Measurements from ENCODE around the gene SCN2B.

SCN2B gene

GRCh38 chr11:118135051-118135795 lies 41.2 kb downstream of the SCN2B start:
- no peak for DNase-seq (ENCODE audit: low spot score)

DNA sequence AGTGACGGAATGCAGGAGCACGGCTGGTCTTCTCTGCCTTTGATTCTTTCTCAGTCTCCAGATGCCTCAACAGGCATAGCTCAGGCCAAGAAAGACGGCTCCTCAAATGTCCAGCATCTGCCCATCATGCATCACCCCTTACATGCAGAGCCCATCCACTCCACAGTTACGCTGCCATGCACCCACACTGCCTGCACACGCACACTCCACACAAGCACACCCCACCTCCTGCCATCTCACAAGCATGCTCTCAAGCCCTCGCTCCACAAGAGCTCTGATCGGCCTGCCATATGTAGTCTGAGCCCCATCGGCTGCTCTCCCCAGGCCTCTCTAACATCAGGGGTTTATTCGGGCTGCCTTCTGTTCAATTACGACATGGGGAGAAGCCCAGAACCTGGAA lies 42.6 kb downstream of the SCN2B start:
- no peak for DNase-seq (ENCODE audit: low spot score)

- no peak for DNase-seq (ENCODE audit: low spot score)
These were observed 43.9 kb downstream of the SCN2B start for GRCh38 chr11:118132385-118133151.

DNA sequence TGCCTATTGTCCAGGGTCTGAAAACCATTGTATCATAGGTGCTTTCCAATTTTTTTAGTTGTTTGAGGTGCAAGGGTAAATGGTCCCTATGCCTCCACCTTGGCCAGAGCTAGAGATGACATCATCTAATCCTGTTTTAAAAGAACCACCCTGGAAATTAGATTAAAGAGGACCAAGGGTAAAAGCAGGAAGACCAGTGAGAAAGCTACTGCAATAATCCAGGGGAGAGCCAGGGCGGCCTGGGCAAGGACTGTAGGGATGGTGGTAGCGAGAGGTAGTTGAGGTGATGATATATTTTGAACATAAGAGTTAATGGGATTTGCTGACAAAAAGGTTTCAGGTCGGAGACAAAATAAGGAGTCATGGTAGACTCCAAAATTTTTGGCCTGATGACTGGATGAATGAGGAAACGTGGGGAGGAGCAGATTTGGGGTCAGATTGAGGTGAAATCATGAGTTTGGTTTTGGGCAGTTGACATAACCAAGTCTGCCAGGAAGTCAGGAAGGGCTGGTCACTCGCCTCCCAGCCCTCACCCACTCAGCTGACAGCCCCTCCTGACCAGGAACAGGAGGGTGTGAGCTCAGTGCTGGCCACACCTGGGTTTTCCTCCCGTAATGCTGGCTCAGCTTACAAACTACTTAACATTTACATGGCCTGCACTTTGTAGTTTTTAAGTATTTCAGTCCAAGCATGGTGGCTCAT lies 46.8 kb downstream of the SCN2B start:
- no peak for DNase-seq (ENCODE audit: low spot score)

- no peak for DNase-seq (ENCODE audit: low spot score)
These were observed 47.5 kb downstream of the SCN2B start for GRCh38 chr11:118128721-118129470.

- no peak for DNase-seq (ENCODE audit: low spot score)
These were observed 48.1 kb downstream of the SCN2B start for GRCh38 chr11:118128310-118128709.

- DNase-seq (ENCODE audit: low spot score): no peak
These were observed 50.2 kb downstream of the SCN2B start for GRCh38 chr11:118126082-118126838.

GRCh38 chr11:118124929-118125535 lies 51.4 kb downstream of the SCN2B start:
- DNase-seq (ENCODE audit: low spot score): no peak

GRCh38 chr11:118120793-118121192 lies 55.6 kb downstream of the SCN2B start:
- no peak for DNase-seq (ENCODE audit: low spot score)

DNA sequence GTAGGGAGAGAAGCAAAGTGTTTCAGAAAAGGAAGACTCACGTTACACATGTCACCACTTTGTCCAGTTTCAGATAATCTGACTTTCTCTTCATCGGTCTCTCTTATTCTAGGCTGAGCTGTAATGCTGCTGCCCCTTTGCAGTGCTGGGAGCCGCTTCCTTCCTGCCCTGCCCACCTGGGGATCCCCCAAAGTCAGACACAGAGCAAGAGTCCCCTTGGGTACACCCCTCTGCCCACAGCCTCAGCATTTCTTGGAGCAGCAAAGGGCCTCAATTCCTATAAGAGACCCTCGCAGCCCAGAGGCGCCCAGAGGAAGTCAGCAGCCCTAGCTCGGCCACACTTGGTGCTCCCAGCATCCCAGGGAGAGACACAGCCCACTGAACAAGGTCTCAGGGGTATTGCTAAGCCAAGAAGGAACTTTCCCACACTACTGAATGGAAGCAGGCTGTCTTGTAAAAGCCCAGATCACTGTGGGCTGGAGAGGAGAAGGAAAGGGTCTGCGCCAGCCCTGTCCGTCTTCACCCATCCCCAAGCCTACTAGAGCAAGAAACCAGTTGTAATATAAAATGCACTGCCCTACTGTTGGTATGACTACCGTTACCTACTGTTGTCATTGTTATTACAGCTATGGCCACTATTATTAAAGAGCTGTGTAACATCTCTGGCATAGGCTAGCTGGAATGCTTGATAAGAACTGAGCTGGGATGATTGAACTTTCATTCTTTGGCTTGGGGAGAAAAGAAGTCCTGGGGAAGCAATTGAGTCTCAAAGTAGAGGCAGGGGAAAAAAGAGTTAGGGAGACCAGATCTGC lies 58.4 kb downstream of the SCN2B start:
- DNase-seq (ENCODE audit: low spot score): no peak

GRCh38 chr11:118115048-118115447 lies 61.4 kb downstream of the SCN2B start:
- DNase-seq (ENCODE audit: low spot score): no peak

GRCh38 chr11:118114266-118114665 lies 62.2 kb downstream of the SCN2B start:
- DNase-seq (ENCODE audit: low spot score): no peak

GRCh38 chr11:118112711-118113430 lies 63.6 kb downstream of the SCN2B start:
- no peak for DNase-seq (ENCODE audit: low spot score)

Data from hepatic stellate cell (primary cell).